ENCODE results near the gene PLEKHA1.

PLEKHA1 gene

GRCh38 chr10:122477436-122477835, 102.9 kb downstream of the PLEKHA1 start:
- DNase-seq (ENCODE audit: low read depth, low spot score) = no peak

GRCh38 chr10:122478971-122479370, 104.5 kb downstream of the PLEKHA1 start:
- no peak for DNase-seq (ENCODE audit: low read depth, low spot score)

- DNase-seq (ENCODE audit: low read depth, low spot score) = no peak
These were observed 105.8 kb downstream of the PLEKHA1 start for GRCh38 chr10:122480146-122480833.

GRCh38 chr10:122481296-122482056, 107.0 kb downstream of the PLEKHA1 start:
- DNase-seq (ENCODE audit: low read depth, low spot score) = no peak

All from brain pericyte (primary cell).